OCI-LY1 (cell line): ENCODE measurements around the gene UBR2.

Experiments
- H2AFZ ChIP-seq: fragments of 200-600 bp; sonication (generic), shearing (Covaris generic); 2 replicates; pipeline ENCODE4 v1.6.0; 2014; ENCODE audit warnings: antibody characterized with exemption, mild to moderate bottlenecking, low read length
- H3F3A ChIP-seq: fragments of 200-600 bp; sonication (generic), shearing (Covaris generic); 2 replicates; pipeline ENCODE4 v1.6.0; 2014; ENCODE audit warnings: mild to moderate bottlenecking, antibody characterized with exemption, low read length, moderate library complexity; ENCODE audit not compliant: insufficient read depth
- H3K27ac ChIP-seq: fragments of 200-600 bp; sonication (generic); 2 replicates; pipeline ENCODE4 v1.5.1; 2014; ENCODE audit warnings: low read length, mixed run types, mild to moderate bottlenecking, low read depth; ENCODE audit not compliant: poor library complexity, severe bottlenecking
- H3K27me3 ChIP-seq: fragments of 200-600 bp; sonication (generic); 2 replicates; pipeline ENCODE4 v1.6.0; 2014; ENCODE audit warnings: antibody characterized with exemption, mild to moderate bottlenecking, low read length, moderate library complexity; ENCODE audit not compliant: insufficient read depth
- H3K36me3 ChIP-seq: fragments of 200-600 bp; sonication (generic); 2 replicates; pipeline ENCODE4 v1.6.1; 2014; ENCODE audit warnings: mild to moderate bottlenecking, antibody characterized with exemption, low read length, moderate library complexity, mixed read lengths; ENCODE audit not compliant: insufficient read depth
- H3K4me1 ChIP-seq: fragments of 200-600 bp; sonication (generic); 2 replicates; pipeline ENCODE4 v1.5.1; 2014; ENCODE audit warnings: mild to moderate bottlenecking, low read length, moderate library complexity; ENCODE audit not compliant: insufficient read depth, severe bottlenecking
- H3K4me2 ChIP-seq: fragments of 200-600 bp; sonication (generic), shearing (Covaris generic); 2 replicates; pipeline ENCODE4 v1.6.1; 2014; ENCODE audit warnings: low read length
- H3K4me3 ChIP-seq: fragments of 200-600 bp; sonication (generic); 2 replicates; pipeline ENCODE4 v1.5.1; 2014; ENCODE audit warnings: low read length, low read depth, mild to moderate bottlenecking, mixed read lengths; ENCODE audit not compliant: poor library complexity, severe bottlenecking
- H3K79me2 ChIP-seq: fragments of 200-600 bp; shearing (Covaris generic); 2 replicates; pipeline ENCODE4 v1.6.1; 2016; ENCODE audit warnings: mixed run types, low read length, mixed read lengths; ENCODE audit not compliant: insufficient read depth
- H3K9ac ChIP-seq: fragments of 200-600 bp; sonication (generic), shearing (Covaris generic); 2 replicates; pipeline ENCODE4 v1.6.1; 2014; ENCODE audit warnings: mild to moderate bottlenecking, low read length, mixed read lengths
- H3K9me2 ChIP-seq: fragments of 200-600 bp; sonication (generic), shearing (Covaris generic); 2 replicates; pipeline ENCODE4 v1.6.1; 2014; ENCODE audit warnings: low read depth, mild to moderate bottlenecking, low read length, mixed read lengths
- H3K9me3 ChIP-seq: fragments of 200-600 bp; shearing (Covaris generic); 2 replicates; pipeline ENCODE4 v1.6.1; 2014; ENCODE audit warnings: low read length, mixed read lengths
- H4K20me1 ChIP-seq: fragments of 200-600 bp; sonication (generic), shearing (Covaris generic); 2 replicates; pipeline ENCODE4 v1.6.0; 2016; ENCODE audit warnings: mild to moderate bottlenecking, low read length; ENCODE audit not compliant: insufficient read depth
- CTCF ChIP-seq: fragments of 200-600 bp; sonication (generic), shearing (Covaris generic); IDR thresholded peaks from 2 replicates; pipeline ENCODE4 v1.5.1; 2017; ENCODE audit warnings: mild to moderate bottlenecking, antibody characterized with exemption, low read length, moderate library complexity, mixed read lengths
- EZH2 ChIP-seq: fragments of 200-600 bp; sonication (generic), shearing (Covaris generic); IDR thresholded peaks from 2 replicates; pipeline ENCODE4 v1.8.0; 2017; ENCODE audit warnings: borderline replicate concordance, mixed run types, mild to moderate bottlenecking, antibody characterized with exemption, low read length, moderate library complexity, mixed read lengths

The UBR2 gene

GRCh38 chr6:42561986-42562385 lies 1.8 kb upstream of the UBR2 start:
- H3K36me3 ChIP-seq = no peaks in the 10 kb centered on the region
- H3K4me2 ChIP-seq = no peak overlapping the region
- H3K27ac ChIP-seq = no peak overlapping the region
- H3K79me2 ChIP-seq = peaks cover 26% of the 10 kb centered on the region
- no peaks in the 10 kb centered on the region for H3K9me3 ChIP-seq
- TF ChIP-seq EZH2 (no peak), CTCF (no peak)
- H3K9me2 ChIP-seq = no peaks in the 10 kb centered on the region
- no peaks in the 10 kb centered on the region for H4K20me1 ChIP-seq
- no peak overlapping the region for H2AFZ ChIP-seq
- no peak overlapping the region for H3K4me3 ChIP-seq
- H3K9ac ChIP-seq = no peak overlapping the region
- no peaks in the 10 kb centered on the region for H3K27me3 ChIP-seq
- peaks cover 17% of the 10 kb centered on the region for H3K4me1 ChIP-seq
- no peaks in the 10 kb centered on the region for H3F3A ChIP-seq

- no peak for TF ChIP-seq EZH2
- TF ChIP-seq CTCF = no peak
- peak overlapping the region; percentile 93; the same call in 1 of the 2 replicates for H2AFZ ChIP-seq
- no peaks in the 10 kb centered on the region for H3F3A ChIP-seq
- peaks cover 17% of the 10 kb centered on the region for H3K4me1 ChIP-seq
- H3K27ac ChIP-seq = no peak overlapping the region
- peak overlapping the region; percentile 76 for H3K4me2 ChIP-seq
- H3K4me3 ChIP-seq = peak overlapping the region; percentile 90
- H3K36me3 ChIP-seq = no peaks in the 10 kb centered on the region
- H3K9me2 ChIP-seq = no peaks in the 10 kb centered on the region
- H3K9ac ChIP-seq = no peak overlapping the region
- H3K79me2 ChIP-seq = peaks cover 34% of the 10 kb centered on the region
- H3K27me3 ChIP-seq = no peaks in the 10 kb centered on the region
- no peaks in the 10 kb centered on the region for H4K20me1 ChIP-seq
- H3K9me3 ChIP-seq = no peaks in the 10 kb centered on the region
Measured at GRCh38 chr6:42562788-42563405, 932 bp upstream of the UBR2 start.

- H3K27me3 ChIP-seq = no peaks in the 10 kb centered on the region
- TF ChIP-seq EZH2 (no peak), CTCF (no peak)
- peaks cover 47% of the 10 kb centered on the region for H3K79me2 ChIP-seq
- peak overlapping the region; percentile 52 for H3K27ac ChIP-seq
- 0 out of 2 replicates have a peak, but pooled peaks cover 3% of the 10 kb centered on the region for H3K9me3 ChIP-seq
- no peaks in the 10 kb centered on the region for H3K9me2 ChIP-seq
- H3K4me3 ChIP-seq = peak overlapping the region; percentile 90
- peaks cover 4% of the 10 kb centered on the region; the same call in 1 of the 2 replicates for H3K36me3 ChIP-seq
- H3K4me1 ChIP-seq = peaks cover 23% of the 10 kb centered on the region
- H2AFZ ChIP-seq = no peak overlapping the region
- H3K4me2 ChIP-seq = peak overlapping the region; percentile 87
- H4K20me1 ChIP-seq = no peaks in the 10 kb centered on the region
- no peaks in the 10 kb centered on the region for H3F3A ChIP-seq
- peak overlapping the region; percentile 84 for H3K9ac ChIP-seq
Measured at GRCh38 chr6:42564506-42564825, 637 bp downstream of the UBR2 start.
